Adrenal gland (tissue), 12 donors: ENCODE measurements around the gene POGZ. TPM values are rescaled to one million over a fixed set of nuclear protein-coding genes. Genes with fewer than 3 reads are reported as not detected.
A peak's percentile ranks its signal among the peaks of the same experiment; 100 is the strongest.

Source experiments
- DNase-seq, 7 donors: peaks; one replicate each; pipeline ENCODE4 v3.0.0-alpha.2; 2019 to 2020
- H3K27ac ChIP-seq, 5 donors: fragments of 200-600 bp; sonication (generic) in 4 of 5; 1 replicate in 3 of 5; 2 replicates in 2 of 5; pipeline versions ENCODE4 v1.5.1 to v1.8.0; 2016 to 2020; ENCODE audit warnings: mild to moderate bottlenecking in 1 of 5
- H3K27me3 ChIP-seq: fragments of 200-600 bp; 2 replicates; pipeline ENCODE4 v1.8.0; 2021
- H3K36me3 ChIP-seq, 2 donors: fragments of 200-600 bp; replicated peaks in 1 of 2; 1 replicate in 1 of 2; 2 replicates in 1 of 2; pipeline versions ENCODE4 v1.5.1 to v1.8.0; 2018 to 2022
- H3K4me1 ChIP-seq, 2 donors: fragments of 200-600 bp; replicated peaks in 1 of 2; 1 replicate in 1 of 2; 2 replicates in 1 of 2; pipeline versions ENCODE4 v1.5.1 to v1.8.0; 2018 to 2021
- H3K4me3 ChIP-seq, 4 donors: fragments of 200-600 bp; sonication (generic) in 3 of 4; one replicate each; pipeline ENCODE4 v1.5.1; 2016 to 2018
- H3K9me3 ChIP-seq, 3 donors: fragments of 200-600 bp; sonication (generic) in 1 of 3; replicated peaks in 1 of 3; 1 replicate in 2 of 3; 2 replicates in 1 of 3; pipeline versions ENCODE4 v1.5.1 to v1.8.0; 2016 to 2021
- CTCF ChIP-seq, 6 experiments: fragments of 450-650 bp in 4 of 6; fragments of 200-600 bp in 2 of 6; sonication (generic) in 1 of 6; IDR thresholded peaks; 1 replicate in 5 of 6; 2 replicates in 1 of 6; pipeline versions ENCODE4 v1.5.1 to v1.8.0; 2016 to 2021; ENCODE audit warnings: antibody characterized with exemption in 6 of 6, mild to moderate bottlenecking in 2 of 6, moderate library complexity in 1 of 6
- POLR2A ChIP-seq, 2 donors: fragments of 450-650 bp; IDR thresholded peaks; one replicate each; pipeline ENCODE4 v1.6.1; 2017; ENCODE audit warnings: antibody characterized with exemption in 2 of 2, mild to moderate bottlenecking in 2 of 2, moderate library complexity in 1 of 2
- WGBS, 4 donors: extraction: QIAGEN DNeasy Blood & Tissue Kit in 2 of 4; methylation state at CpG; one replicate each; pipeline versions ENCODE4 v1.1.5 to v1.1.7; 2013 to 2017; 5-methylcytosine and 5-hydroxymethylcytosine counted together
- intact Hi-C, 2 donors: fragments of 100-400 bp; cut with DNase I; formaldehyde crosslinking; loops; one replicate each; pipeline versions ENCODE4 v1.14.1 to v1.15.0; 2022 to 2023
- polyA plus RNA-seq, 3 donors: library from polyadenylated mRNA; stranded (reverse); fragments of 200-250 nt in 2 of 3; fragments of 350-450 nt in 1 of 3; fragmentation: Illumina TruSeq in 1 of 3; extraction: RNeasy Lipid Tissue Mini Kit (QIAGEN cat#74804) in 1 of 3; gene quantifications; one replicate each; pipeline ENCODE4 v1.2.3, GENCODE V29; 2013 to 2014
- total RNA-seq, 9 donors: library from RNA; depleted of rRNA in 4 of 9; stranded (reverse); fragments of >200 nt in 4 of 9; fragments of 120-200 nt in 1 of 9; fragmentation: NEBNext Ultra II Directional in 1 of 9; extraction: Animal tissue kit (Norgen Biotek cat#: 25700) in 1 of 9; gene quantifications; one replicate each; pipeline versions ENCODE4 v1.1.0 to v1.2.4, GENCODE V29; 2013 to 2023
- donor health status: healthy with polysubstance abuse.
- donor health status: Bipolar disorder and iron deficiency.
- donor health status: DM: yes; HTN: yes; CAD: no.
- donor health status: DM: no; HTN: no; CAD: no.
- donor health status: DM: no; HTN: no; CAD: no.
- donor health status: DM: yes; HTN: yes; CAD: no.

Gene POGZ
- total and polyA plus RNA-seq, 12 donors, result 24.0 to 117 (median 61.9) TPM

GRCh38 chr1:151478140-151478812 lies 19.0 kb upstream of the POGZ start:
- Histone ChIP-seq H3K4me1 (no peaks in the 10 kb centered on the region), H3K9me3 (peaks cover 0 to 10% (median 0%) of the 10 kb centered on the region in 3 donors), H3K27ac (no peak overlapping the region), H3K36me3 (no peaks in the 10 kb centered on the region), H3K27me3 (no peaks in the 10 kb centered on the region), H3K4me3 (no peak overlapping the region)
- 88 to 96% (median 96%) methylated on average over 1 of the region's 1 CpG for WGBS, 4 donors
- DNase-seq, result no peak
- intact Hi-C loops, result no loop called here
- no peak for TF ChIP-seq POLR2A (IDR thresholded peaks at IDR 0.05)
- TF ChIP-seq CTCF (IDR thresholded peaks at IDR 0.05), result no peak

GRCh38 chr1:151477066-151477465 lies 17.8 kb upstream of the POGZ start:
- intact Hi-C loops, result no loop called here

GRCh38 chr1:151476083-151476482 lies 16.8 kb upstream of the POGZ start:
- Histone ChIP-seq H3K27me3 (no peaks in the 10 kb centered on the region), H3K9me3 (no peaks in the 10 kb centered on the region), H3K36me3 (no peaks in the 10 kb centered on the region), H3K27ac (no peak overlapping the region), H3K4me1 (no peaks in the 10 kb centered on the region), H3K4me3 (no peak overlapping the region)
- 77 to 83% (median 78%) methylated on average over 6 of the region's 6 CpGs for WGBS, 4 donors
- TF ChIP-seq CTCF (IDR thresholded peaks at IDR 0.05), result no peak
- no peak for TF ChIP-seq POLR2A (IDR thresholded peaks at IDR 0.05)
- intact Hi-C loops, result no loop called here
- no peak for DNase-seq

More at GRCh38 chr1:151477066-151477465, 17.8 kb upstream of the POGZ start:
- H3K4me3 ChIP-seq, result no peak overlapping the region
- DNase-seq, result no peak
- WGBS, 4 donors, result 76 to 86% (median 79%) methylated on average over 3 of the region's 3 CpGs
- no peak overlapping the region for H3K27ac ChIP-seq
- H3K36me3 ChIP-seq, result no peaks in the 10 kb centered on the region
- no peaks in the 10 kb centered on the region for H3K27me3 ChIP-seq
- TF ChIP-seq POLR2A (IDR thresholded peaks at IDR 0.05), result no peak
- TF ChIP-seq CTCF (IDR thresholded peaks at IDR 0.05), result no peak
- H3K9me3 ChIP-seq, result peaks cover 0 to 6% (median 0%) of the 10 kb centered on the region in 3 donors
- H3K4me1 ChIP-seq, result no peaks in the 10 kb centered on the region

GRCh38 chr1:151475175-151475574 lies 15.9 kb upstream of the POGZ start:
- no peak for TF ChIP-seq POLR2A (IDR thresholded peaks at IDR 0.05)
- TF ChIP-seq CTCF (IDR thresholded peaks at IDR 0.05), result no peak
- Histone ChIP-seq H3K36me3 (no peaks in the 10 kb centered on the region), H3K4me1 (no peaks in the 10 kb centered on the region), H3K9me3 (no peaks in the 10 kb centered on the region), H3K27ac (peak overlapping the region in 1 of 5 donors; percentile 12), H3K4me3 (no peak overlapping the region), H3K27me3 (no peaks in the 10 kb centered on the region)
- peak in 1 of 7 donors; percentile 27 for DNase-seq
- 73 to 90% (median 78%) methylated on average over 1 of the region's 1 CpG for WGBS, 4 donors
- intact Hi-C loops, result no loop called here
